ENCODE measurements around the gene TNIP3.

Gene TNIP3

GRCh38 chr4:121198251-121198650, 34.1 kb upstream of the TNIP3 start:
- TF ChIP-seq CTCF (IDR thresholded peaks at IDR 0.05; ENCODE audit: low read depth, low read length): no peak
- no peak for DNase-seq (ENCODE audit: extremely low read depth, low read depth)

GRCh38 chr4:121195649-121196048, 31.5 kb upstream of the TNIP3 start:
- no peak for TF ChIP-seq CTCF (IDR thresholded peaks at IDR 0.05; ENCODE audit: low read depth, low read length)
- no peak for DNase-seq (ENCODE audit: extremely low read depth, low read depth)

DNA sequence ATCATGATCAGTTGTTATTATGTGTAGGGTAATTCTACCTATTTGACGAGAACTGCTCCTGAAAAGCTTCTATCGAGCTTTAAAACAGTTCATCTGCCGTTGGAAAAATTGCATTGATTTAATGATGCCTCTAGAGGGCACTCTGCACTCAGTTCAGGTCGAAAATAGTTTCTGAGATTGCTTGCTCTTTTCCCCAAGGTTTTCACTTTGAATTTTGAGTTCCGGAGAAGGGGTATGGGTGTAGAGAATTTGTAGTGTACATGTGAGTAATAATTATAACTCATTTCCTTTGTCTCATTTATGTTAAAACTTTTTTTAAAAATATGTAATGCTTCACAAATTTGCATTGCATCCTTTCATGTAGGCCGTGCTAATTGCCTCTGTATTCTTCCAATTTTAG, 28.4 kb upstream of the TNIP3 start:
- peak; percentile 74 for TF ChIP-seq CTCF (IDR thresholded peaks at IDR 0.05; ENCODE audit: low read depth, low read length)
- DNase-seq (ENCODE audit: extremely low read depth, low read depth): peak; percentile 8

GRCh38 chr4:121192013-121192412, 27.9 kb upstream of the TNIP3 start:
- no peak for DNase-seq (ENCODE audit: extremely low read depth, low read depth)
- TF ChIP-seq CTCF (IDR thresholded peaks at IDR 0.05; ENCODE audit: low read depth, low read length): no peak

GRCh38 chr4:121191361-121191760, 27.2 kb upstream of the TNIP3 start:
- no peak for TF ChIP-seq CTCF (IDR thresholded peaks at IDR 0.05; ENCODE audit: low read depth, low read length)

DNA sequence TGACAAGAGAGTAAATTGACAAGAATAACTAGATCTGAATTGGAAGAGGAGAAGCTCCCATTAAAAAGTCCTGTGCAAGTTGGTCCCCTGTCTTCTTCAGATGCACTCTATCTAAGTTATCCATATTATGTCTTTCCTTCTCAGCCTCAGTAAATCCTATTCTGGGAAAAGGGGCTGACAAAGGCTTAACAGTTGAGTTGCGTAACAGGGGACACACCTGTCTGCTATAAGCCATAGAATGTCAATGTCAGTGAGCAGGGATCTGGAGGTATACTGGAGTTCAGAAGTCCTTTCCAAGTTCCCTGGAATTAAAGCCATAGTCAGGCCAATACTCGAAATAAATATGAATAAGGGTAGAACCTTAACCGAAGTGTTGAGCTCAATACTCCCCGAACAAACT, 26.3 kb upstream of the TNIP3 start:
- TF ChIP-seq CTCF (IDR thresholded peaks at IDR 0.05; ENCODE audit: low read depth, low read length): no peak
- no peak for DNase-seq (ENCODE audit: extremely low read depth, low read depth)

More at GRCh38 chr4:121191361-121191760, 27.2 kb upstream of the TNIP3 start:
- no peak for DNase-seq (ENCODE audit: extremely low read depth, low read depth)

DNA sequence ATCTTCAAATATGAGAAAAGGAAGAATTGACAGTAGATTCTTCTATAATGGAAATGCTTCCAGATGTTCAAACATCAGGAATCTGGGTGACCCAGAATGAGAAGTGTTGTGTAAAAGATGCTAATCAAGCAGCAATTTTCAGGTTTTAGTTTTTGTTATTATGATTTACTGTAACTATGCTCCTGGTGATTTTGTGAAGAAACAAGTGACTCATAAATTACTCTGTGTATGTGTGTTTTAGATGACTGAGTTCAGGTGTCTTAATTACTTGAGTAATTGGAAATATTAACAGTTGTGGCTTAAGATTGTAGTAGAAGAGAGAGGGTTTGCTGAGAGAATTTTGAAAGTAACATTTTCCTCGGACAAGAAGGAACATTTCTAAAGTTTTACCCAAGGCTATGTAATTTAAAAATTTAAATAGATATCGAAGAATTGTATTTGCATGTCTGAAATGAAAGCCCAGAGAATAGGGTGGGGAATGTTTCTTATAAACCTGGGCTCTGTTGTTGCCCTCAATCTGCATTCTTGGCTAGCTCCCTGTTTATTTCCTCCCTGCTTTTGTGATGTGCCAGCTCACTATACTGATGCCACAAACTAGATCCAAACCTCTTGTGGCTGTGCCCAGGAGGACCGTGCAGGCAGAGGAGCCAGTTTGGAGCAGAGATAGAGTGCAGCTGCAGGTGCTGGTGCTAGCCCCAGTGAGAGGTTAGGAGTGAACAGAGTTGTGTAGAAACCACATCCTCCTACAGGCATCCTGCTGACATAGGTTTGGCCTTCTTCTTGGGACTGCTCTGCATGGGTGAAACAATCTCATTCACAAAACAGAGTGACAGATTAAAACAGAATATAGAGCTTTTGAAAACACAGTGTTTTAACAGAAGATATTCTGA, 25.4 kb upstream of the TNIP3 start:
- no peak for DNase-seq (ENCODE audit: extremely low read depth, low read depth)
- TF ChIP-seq CTCF (IDR thresholded peaks at IDR 0.05; ENCODE audit: low read depth, low read length): no peak
